Activated CD8-positive, alpha-beta T cell treated with anti-CD3 and anti-CD28 coated beads, Interleukin-2, amount 10 ng/mL, durations not matched to agents 7 days and 5 days (primary cell): ENCODE measurements around the gene MSI2. TPM values are rescaled to one million over a fixed set of nuclear protein-coding genes. Genes with fewer than 3 reads are reported as not detected.
A peak's percentile ranks its signal among the peaks of the same experiment; 100 is the strongest.

Experiments used
- ATAC-seq: fragments of 150-1000 bp; cut with Tn5 transposase; one replicate; pipeline ENCODE4 v1.10.0; 2021; ENCODE audit warnings: moderate library complexity
- CTCF ChIA-PET: fragments of 350-600 bp; sonication (Branson Sonifier 250); formaldehyde crosslinking; loops from one replicate; lab custom pipeline; 2021; ENCODE audit warnings: antibody characterized with exemption; lab: Charles Lee
- POLR2A ChIA-PET: fragments of 350-600 bp; sonication (Branson Sonifier 250); formaldehyde crosslinking; loops from one replicate; lab custom pipeline; 2021; ENCODE audit warnings: antibody characterized with exemption; lab: Charles Lee
- DNase-seq: peaks from one replicate; pipeline ENCODE4 v3.0.0-alpha.2; 2020
- H3K27ac Mint-ChIP-seq: one replicate; pipeline ENCODE4 v1.8.0; 2021; ENCODE audit warnings: mild to moderate bottlenecking, mixed read lengths
- H3K27me3 Mint-ChIP-seq: one replicate; pipeline ENCODE4 v1.8.0; 2021; ENCODE audit warnings: low read depth, mixed read lengths
- H3K36me3 Mint-ChIP-seq: one replicate; pipeline ENCODE4 v1.8.0; 2021; ENCODE audit warnings: low read depth, mixed read lengths
- H3K4me1 Mint-ChIP-seq: one replicate; pipeline ENCODE4 v1.8.0; 2021; ENCODE audit warnings: low read depth, mixed read lengths
- H3K4me3 Mint-ChIP-seq: one replicate; pipeline ENCODE4 v1.8.0; 2021; ENCODE audit warnings: mild to moderate bottlenecking, mixed read lengths
- H3K9me3 Mint-ChIP-seq: one replicate; pipeline ENCODE4 v1.8.0; 2022; ENCODE audit warnings: mixed read lengths; ENCODE audit not compliant: insufficient read depth
- total RNA-seq, 2 experiments: library from RNA; stranded (reverse); gene quantifications; one replicate each; pipeline ENCODE4 v1.2.3, GENCODE V29; 2021

The MSI2 gene
- total RNA-seq, 2 experiments from 2014 or later = 123 to 125 TPM

DNA sequence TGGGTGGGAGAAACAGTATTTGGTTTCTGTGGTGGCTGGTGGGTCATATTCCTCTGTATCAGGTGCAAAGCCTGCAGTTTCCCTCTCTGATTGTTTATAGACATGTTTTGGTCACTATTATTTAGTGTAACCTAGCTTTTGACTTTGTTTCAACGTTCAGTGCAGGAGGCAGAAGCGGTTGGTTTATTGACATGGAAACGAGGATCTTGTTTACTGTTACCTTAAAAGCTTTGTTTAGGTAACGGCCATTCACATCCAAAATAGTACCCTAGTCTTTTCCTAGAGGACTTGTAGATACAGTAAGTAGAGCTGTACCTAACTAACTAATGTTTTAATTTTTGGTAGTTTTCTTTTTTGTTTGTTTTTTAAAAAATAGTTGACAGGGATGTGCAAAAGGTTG lies 3.5 kb downstream of the MSI2 start:
- H3K36me3 Mint-ChIP-seq = peaks cover 64% of the 10 kb centered on the region
- CTCF ChIA-PET = interaction anchor here (0.8 to 3.9 kb wide), 5 partner anchors 13 to 412 kb away, joined by 3 to 24 read pairs (median 3); no protein-coding TSS in a partner anchor
- no peaks in the 10 kb centered on the region for H3K9me3 Mint-ChIP-seq
- POLR2A ChIA-PET = interaction anchor here (0.5 kb wide), 1 partner anchor 20 kb away, joined by 3 read pairs; no protein-coding TSS in a partner anchor
- H3K27me3 Mint-ChIP-seq = peaks cover 2% of the 10 kb centered on the region
- peaks cover 67% of the 10 kb centered on the region for H3K4me1 Mint-ChIP-seq
- H3K27ac Mint-ChIP-seq = no peak overlapping the region
- peak overlapping the region; percentile 83 for H3K4me3 Mint-ChIP-seq
- DNase-seq = no peak
- ATAC-seq = no peak

DNA sequence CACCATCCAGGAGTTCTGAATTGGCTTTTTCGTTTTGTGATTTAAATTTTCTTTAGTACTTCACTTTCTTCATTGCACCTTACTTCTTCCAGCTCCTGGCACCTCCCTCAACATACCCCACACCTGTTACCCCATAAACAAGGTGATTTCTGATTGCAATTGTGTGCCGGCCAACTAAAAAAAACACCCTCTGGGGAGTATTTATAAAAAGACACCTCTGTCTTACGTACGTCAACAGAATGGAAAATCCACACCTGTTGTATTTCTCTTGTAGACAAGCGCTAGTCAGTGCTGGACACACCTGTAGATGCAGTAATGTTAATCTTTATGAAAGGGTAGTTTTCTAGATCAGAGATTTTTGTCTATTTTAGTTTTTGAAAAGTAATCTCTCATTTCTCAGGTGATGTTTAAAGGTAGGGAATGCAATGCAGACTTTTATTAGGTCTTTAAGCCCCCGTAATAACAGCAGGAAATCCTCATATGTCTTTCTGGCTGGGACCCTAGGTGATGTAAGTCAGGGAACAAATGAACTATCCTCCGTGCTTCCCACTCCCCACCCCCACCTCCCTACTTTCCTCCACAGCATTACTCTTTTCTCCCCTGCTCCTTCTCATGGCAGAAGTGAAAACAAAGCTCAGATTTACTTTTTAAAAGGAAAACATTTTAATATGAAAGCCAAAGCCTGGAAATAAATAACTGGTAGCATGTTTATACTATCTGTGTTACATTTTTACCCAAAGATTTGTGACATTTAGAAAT lies 4.2 kb downstream of the MSI2 start:
- ChIA-PET CTCF (interaction anchor here (0.8 to 3.9 kb wide), 4 partner anchors 12 to 411 kb away, joined by 3 to 24 read pairs (median 3); no protein-coding TSS in a partner anchor), POLR2A (interaction anchor here (1.1 kb wide), 1 partner anchor 17 kb away, joined by 3 read pairs; no protein-coding TSS in a partner anchor)
- H3K4me3 Mint-ChIP-seq = peak overlapping the region; percentile 6

DNA sequence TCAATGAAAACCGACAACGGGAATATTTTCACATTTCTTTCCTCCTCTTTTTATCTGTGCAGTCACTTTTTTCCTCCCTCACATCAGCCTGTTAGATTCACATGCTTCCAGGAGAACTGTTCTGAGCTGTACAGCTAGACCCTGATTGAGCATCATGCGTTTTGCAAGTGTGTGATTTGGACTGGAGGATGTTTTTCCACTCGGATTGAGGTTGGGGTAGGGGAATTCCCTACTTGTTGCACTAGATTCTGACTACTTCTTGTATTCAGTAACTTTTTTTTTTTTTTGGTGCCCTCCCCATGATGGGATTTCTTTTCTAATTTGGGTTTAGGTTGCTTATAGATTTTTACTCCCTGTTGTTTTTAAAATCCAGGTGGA lies 4.8 kb downstream of the MSI2 start:
- H3K36me3 Mint-ChIP-seq = peaks cover 76% of the 10 kb centered on the region
- CTCF ChIA-PET = interaction anchor here (1.1 to 3.9 kb wide), 3 partner anchors 9 to 17 kb away, joined by 3 to 24 read pairs (median 3); no protein-coding TSS in a partner anchor
- H3K27me3 Mint-ChIP-seq = no peaks in the 10 kb centered on the region
- no peaks in the 10 kb centered on the region for H3K9me3 Mint-ChIP-seq
- H3K4me1 Mint-ChIP-seq = peaks cover 58% of the 10 kb centered on the region
- no peak overlapping the region for H3K4me3 Mint-ChIP-seq
- DNase-seq = no peak
- POLR2A ChIA-PET = interaction anchor here (1.1 kb wide), 1 partner anchor 17 kb away, joined by 3 read pairs; no protein-coding TSS in a partner anchor
- ATAC-seq = no peak
- H3K27ac Mint-ChIP-seq = no peak overlapping the region

More for the DNA sequence above, 4.2 kb downstream of the MSI2 start:
- no peak overlapping the region for H3K27ac Mint-ChIP-seq
- ATAC-seq = no peak
- DNase-seq = no peak
- peaks cover 60% of the 10 kb centered on the region for H3K4me1 Mint-ChIP-seq
- H3K36me3 Mint-ChIP-seq = peaks cover 70% of the 10 kb centered on the region
- peaks cover under 1% of the 10 kb centered on the region for H3K27me3 Mint-ChIP-seq
- H3K9me3 Mint-ChIP-seq = no peaks in the 10 kb centered on the region

DNA sequence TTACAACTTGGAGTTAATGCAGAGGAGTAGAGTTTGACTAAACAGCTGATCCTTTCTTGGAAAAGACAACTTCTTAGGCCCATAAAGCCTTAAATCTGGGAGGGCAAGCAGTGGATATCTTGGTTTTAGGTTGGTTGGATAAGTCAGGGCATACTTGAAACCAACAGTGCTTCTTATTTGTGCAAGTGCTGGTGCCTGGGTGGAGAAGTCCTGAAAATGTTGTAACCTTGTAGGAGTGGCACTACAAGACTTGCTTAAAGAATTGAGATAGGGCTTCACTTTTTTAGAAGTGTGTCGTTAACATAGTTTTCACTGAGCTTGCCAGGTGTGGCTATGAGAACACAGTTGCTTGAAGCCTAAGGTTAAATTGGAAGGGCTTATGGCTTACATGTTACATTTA lies 6.2 kb downstream of the MSI2 start:
- Mint-ChIP-seq H3K36me3 (peaks cover 86% of the 10 kb centered on the region), H3K27me3 (no peaks in the 10 kb centered on the region), H3K9me3 (no peaks in the 10 kb centered on the region), H3K4me3 (no peak overlapping the region), H3K4me1 (peaks cover 58% of the 10 kb centered on the region), H3K27ac (no peak overlapping the region)
- POLR2A ChIA-PET = no interaction called here
- CTCF ChIA-PET = interaction anchor here (3.9 kb wide), 1 partner anchor 19 kb away, joined by 24 read pairs; no protein-coding TSS in a partner anchor
- DNase-seq (no peak), ATAC-seq (no peak)

DNA sequence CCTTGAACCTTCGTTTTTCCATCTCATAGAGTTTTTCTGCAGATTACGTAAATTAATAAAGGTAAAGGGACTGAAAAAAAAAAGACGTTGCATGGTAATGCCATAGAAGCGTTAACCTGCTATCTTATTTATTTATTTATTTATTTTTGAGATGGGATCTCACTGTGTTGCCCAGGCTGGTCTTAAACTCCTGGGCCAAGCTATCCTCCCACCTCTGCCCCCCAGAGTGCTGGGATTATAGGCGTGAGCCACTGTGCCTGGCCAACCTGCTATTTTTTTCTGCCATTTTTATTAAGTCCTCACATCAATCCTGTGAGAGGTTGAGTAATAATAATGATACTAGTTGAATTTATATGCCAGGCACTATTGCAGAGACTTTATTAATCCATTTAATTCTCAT lies 7.9 kb downstream of the MSI2 start:
- peaks cover 46% of the 10 kb centered on the region for H3K4me1 Mint-ChIP-seq
- H3K27me3 Mint-ChIP-seq = no peaks in the 10 kb centered on the region
- H3K9me3 Mint-ChIP-seq = no peaks in the 10 kb centered on the region
- POLR2A ChIA-PET = no interaction called here
- DNase-seq (no peak), ATAC-seq (no peak)
- H3K4me3 Mint-ChIP-seq = no peak overlapping the region
- H3K36me3 Mint-ChIP-seq = peaks cover 87% of the 10 kb centered on the region
- CTCF ChIA-PET = interaction anchor here (4.6 kb wide), 1 partner anchor 21 kb away, joined by 19 read pairs; no protein-coding TSS in a partner anchor
- H3K27ac Mint-ChIP-seq = no peak overlapping the region

DNA sequence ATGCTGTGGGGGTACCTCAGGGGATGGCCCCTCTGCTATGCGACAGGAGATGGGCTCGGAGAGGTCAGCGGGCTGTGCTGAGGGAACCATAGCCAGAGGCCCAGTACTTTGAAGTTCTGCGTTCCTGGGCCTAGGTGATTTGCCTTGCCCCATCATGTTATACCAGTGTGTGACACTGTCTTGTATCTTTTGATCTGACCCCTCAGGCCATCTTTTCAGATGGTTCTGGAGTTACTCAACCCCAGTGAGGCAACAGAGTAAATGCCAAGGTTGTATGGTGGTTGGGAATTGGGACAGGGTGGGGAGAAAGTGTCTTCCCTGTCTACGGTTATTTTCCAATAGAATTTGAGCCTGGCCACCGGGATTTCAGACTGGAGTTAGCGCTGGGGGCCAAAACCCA lies 8.5 kb downstream of the MSI2 start:
- H3K36me3 Mint-ChIP-seq = peaks cover 87% of the 10 kb centered on the region
- no peaks in the 10 kb centered on the region for H3K27me3 Mint-ChIP-seq
- POLR2A ChIA-PET = no interaction called here
- no peak overlapping the region for H3K4me3 Mint-ChIP-seq
- peaks cover 40% of the 10 kb centered on the region for H3K4me1 Mint-ChIP-seq
- CTCF ChIA-PET = interaction anchor here (4.6 kb wide), 1 partner anchor 21 kb away, joined by 19 read pairs; no protein-coding TSS in a partner anchor
- DNase-seq (no peak), ATAC-seq (no peak)
- H3K27ac Mint-ChIP-seq = no peak overlapping the region
- H3K9me3 Mint-ChIP-seq = no peaks in the 10 kb centered on the region

DNA sequence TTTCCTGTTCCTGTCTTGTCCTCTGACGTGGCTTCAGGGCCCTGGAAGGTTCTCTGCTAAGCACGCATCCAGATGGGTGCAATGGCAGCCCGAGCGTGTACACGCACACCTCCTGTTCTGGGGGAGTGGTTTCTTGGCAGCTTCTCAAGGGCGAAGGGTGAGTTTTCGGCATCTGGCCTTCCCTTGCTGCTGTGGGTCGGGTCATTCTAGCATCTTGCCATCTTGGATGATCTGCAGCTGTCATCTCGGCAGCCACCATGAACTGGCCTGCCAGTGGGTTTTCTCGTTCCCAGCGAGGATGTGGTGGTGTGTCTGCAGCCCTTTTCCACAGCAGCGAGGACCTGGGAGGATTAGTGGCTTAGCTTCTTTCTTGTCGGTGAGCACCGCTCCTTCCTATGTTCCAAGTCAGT lies 10.6 kb downstream of the MSI2 start:
- Mint-ChIP-seq H3K4me3 (no peak overlapping the region), H3K4me1 (peaks cover 32% of the 10 kb centered on the region), H3K9me3 (no peaks in the 10 kb centered on the region), H3K27me3 (no peaks in the 10 kb centered on the region), H3K36me3 (peaks cover 82% of the 10 kb centered on the region), H3K27ac (no peak overlapping the region)
- DNase-seq (no peak), ATAC-seq (no peak)
- ChIA-PET CTCF (interaction anchor here (1.5 to 4.6 kb wide), 2 partner anchors 10 to 23 kb away, joined by 3 to 19 read pairs; no protein-coding TSS in a partner anchor), POLR2A (interaction anchor here (0.7 to 1.2 kb wide), 3 partner anchors 10 to 15 kb away, joined by 3 to 4 read pairs (median 4); no protein-coding TSS in a partner anchor)

DNA sequence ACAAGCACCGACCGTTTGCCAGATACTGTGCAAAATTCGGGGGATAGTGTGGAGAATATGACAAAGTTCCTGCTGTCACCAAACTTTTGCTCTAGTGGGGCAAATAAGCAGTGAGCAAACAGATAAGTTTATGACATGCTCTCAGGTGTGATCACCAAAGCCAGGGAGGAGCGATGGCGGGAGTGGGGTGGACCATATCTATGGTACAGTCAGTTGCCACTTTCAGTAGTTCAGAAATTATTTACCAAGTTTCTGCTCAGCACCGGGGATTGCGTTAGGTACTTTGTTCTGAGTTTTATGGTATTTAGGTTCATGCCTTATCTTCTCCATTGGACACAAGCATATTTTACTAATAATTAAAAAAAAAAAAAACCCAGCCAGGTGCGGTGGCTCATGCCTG lies 11.9 kb downstream of the MSI2 start:
- Mint-ChIP-seq H3K4me3 (no peak overlapping the region), H3K9me3 (no peaks in the 10 kb centered on the region), H3K27me3 (no peaks in the 10 kb centered on the region), H3K36me3 (peaks cover 81% of the 10 kb centered on the region), H3K4me1 (peaks cover 27% of the 10 kb centered on the region), H3K27ac (no peak overlapping the region)
- POLR2A ChIA-PET = no interaction called here
- DNase-seq = no peak
- CTCF ChIA-PET = interaction anchor here (4.6 kb wide), 1 partner anchor 25 kb away, joined by 19 read pairs; no protein-coding TSS in a partner anchor
- ATAC-seq = no peak

DNA sequence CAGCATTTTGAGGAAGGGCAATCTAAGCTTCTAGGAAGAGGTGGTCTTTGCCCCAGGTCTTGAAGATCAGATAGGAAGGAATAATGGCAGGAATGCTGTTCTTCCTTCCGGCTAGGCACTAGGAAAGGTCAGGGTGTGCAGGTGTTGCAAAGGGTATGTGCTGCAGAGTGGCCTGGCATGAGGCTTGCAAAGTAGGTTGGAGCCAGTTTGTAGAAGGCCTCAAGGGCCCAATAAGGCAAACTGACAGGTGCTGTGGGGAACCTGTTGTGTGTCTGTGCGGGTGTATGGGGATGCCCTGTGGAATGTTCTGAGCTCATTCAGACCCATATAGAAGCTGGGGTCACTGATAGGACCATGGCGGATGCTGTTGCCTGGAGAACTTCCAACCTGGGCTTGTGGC lies 12.7 kb downstream of the MSI2 start:
- H3K9me3 Mint-ChIP-seq = no peaks in the 10 kb centered on the region

DNA sequence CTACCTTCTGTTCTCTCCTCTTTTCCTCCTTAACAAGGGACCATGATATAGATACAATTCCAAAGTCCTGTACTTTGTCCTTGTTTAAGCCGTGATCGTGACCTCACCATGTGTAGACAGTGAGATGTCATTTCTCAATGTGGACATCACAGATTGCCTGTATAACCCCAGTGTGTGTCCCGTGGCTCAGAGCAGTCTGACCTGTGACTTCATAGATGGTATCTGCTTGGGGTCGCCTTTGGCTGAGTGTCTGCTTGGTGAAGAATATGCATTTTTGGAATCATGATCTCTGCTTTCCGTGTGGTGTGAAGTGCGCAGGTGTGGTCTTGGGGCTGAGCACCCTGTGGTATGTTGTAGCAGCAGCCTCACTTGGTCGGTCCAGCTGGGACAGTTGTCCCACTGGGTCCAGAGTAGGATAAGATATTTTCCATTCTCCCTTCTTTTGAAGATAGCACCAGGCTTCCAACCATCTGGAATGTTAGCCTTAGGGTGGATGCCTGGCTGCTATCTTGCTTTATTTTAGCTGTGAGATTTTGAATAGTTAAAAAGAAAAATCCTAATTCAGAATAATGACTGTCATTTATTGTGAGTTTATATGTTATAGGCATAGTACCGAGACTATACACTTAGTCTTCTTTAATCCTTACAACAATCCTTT lies 13.4 kb downstream of the MSI2 start:
- H3K4me3 Mint-ChIP-seq = no peak overlapping the region

More for the DNA sequence above, 12.7 kb downstream of the MSI2 start:
- ChIA-PET CTCF (interaction anchor here (0.9 to 4.6 kb wide), 2 partner anchors 11 to 25 kb away, joined by 3 to 23 read pairs; no protein-coding TSS in a partner anchor), POLR2A (no interaction called here)
- Mint-ChIP-seq H3K27me3 (no peaks in the 10 kb centered on the region), H3K36me3 (peaks cover 75% of the 10 kb centered on the region), H3K4me3 (no peak overlapping the region), H3K27ac (peak overlapping the region; percentile 36), H3K4me1 (peaks cover 21% of the 10 kb centered on the region)
- ATAC-seq (no peak), DNase-seq (no peak)

DNA sequence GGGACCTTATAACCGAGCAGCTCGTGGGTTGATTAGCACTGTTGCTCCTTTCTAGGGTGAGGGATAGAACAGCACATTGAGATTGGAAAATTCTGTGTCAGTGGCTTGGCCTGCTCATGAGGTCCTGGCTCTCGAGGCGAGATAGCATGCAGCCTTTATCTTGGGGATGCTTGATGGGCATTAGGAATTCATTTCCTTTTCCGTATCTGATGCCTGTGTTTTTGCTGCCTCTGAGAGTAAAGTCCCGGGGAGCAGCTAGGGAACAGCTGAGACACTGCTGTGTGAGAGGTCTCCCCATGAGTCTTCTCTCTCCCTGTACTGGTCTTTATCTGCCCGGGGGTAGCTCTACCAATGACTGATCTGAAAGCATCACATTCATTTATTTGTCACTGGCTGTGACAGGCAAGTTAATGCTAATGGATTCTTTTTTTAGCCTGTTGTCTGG lies 14.5 kb downstream of the MSI2 start:
- H3K4me1 Mint-ChIP-seq = peaks cover 32% of the 10 kb centered on the region
- no peak for ATAC-seq
- H3K27ac Mint-ChIP-seq = peak overlapping the region; percentile 23
- peaks cover 76% of the 10 kb centered on the region for H3K36me3 Mint-ChIP-seq
- no peak for DNase-seq
- H3K9me3 Mint-ChIP-seq = no peaks in the 10 kb centered on the region
- CTCF ChIA-PET = interaction anchor here (1.0 to 4.6 kb wide), 3 partner anchors 9 to 27 kb away, joined by 3 to 23 read pairs (median 3); no protein-coding TSS in a partner anchor
- POLR2A ChIA-PET = interaction anchor here (1.5 kb wide), 2 partner anchors 9 to 14 kb away, joined by 3 to 8 read pairs; no protein-coding TSS in a partner anchor
- no peaks in the 10 kb centered on the region for H3K27me3 Mint-ChIP-seq
- H3K4me3 Mint-ChIP-seq = no peak overlapping the region

More for the DNA sequence above, 13.4 kb downstream of the MSI2 start:
- H3K9me3 Mint-ChIP-seq = no peaks in the 10 kb centered on the region
- no peak overlapping the region for H3K27ac Mint-ChIP-seq
- H3K36me3 Mint-ChIP-seq = peaks cover 77% of the 10 kb centered on the region
- ATAC-seq (no peak), DNase-seq (no peak)
- H3K4me1 Mint-ChIP-seq = peaks cover 23% of the 10 kb centered on the region
- CTCF ChIA-PET = interaction anchor here (0.9 to 4.6 kb wide), 5 partner anchors 8 to 26 kb away, joined by 3 to 23 read pairs (median 3); no protein-coding TSS in a partner anchor
- H3K27me3 Mint-ChIP-seq = no peaks in the 10 kb centered on the region
- POLR2A ChIA-PET = interaction anchor here (1.5 kb wide), 2 partner anchors 11 to 13 kb away, joined by 3 to 8 read pairs; no protein-coding TSS in a partner anchor
